Measurements from ENCODE around the gene RILPL1.
"Not testable (repeated sequence)": the region's sequence is repeated elsewhere in the genome, so short reads cannot be mapped to it uniquely, and the experiment has no call there.

The RILPL1 gene

GRCh38 chr12:123533672-123534643 lies at the start of gene RILPL1:
RILPL1 (minus strand) TSS chr12:123533719; CDS start chr12:123533482, 237 bp downstream.
- TF ChIP-seq CTCF (IDR thresholded peaks at IDR 0.05; ENCODE audit: borderline replicate concordance, insufficient read depth, low read depth, low read length), result peak; percentile 55; the same call in 1 of the 2 replicates
- peak within 1 kb of the TSS; percentile 63 for H3K4me3 ChIP-seq (ENCODE audit: low read depth, low read length)

GRCh38 chr12:123580772-123581171 lies 47.3 kb upstream of the RILPL1 start:
- TF ChIP-seq CTCF (IDR thresholded peaks at IDR 0.05; ENCODE audit: borderline replicate concordance, insufficient read depth, low read depth, low read length), result no peak
- no peak overlapping the region for H3K4me3 ChIP-seq (ENCODE audit: low read depth, low read length)

- not testable (repeated sequence) for H3K4me3 ChIP-seq (ENCODE audit: low read depth, low read length)
Measured at GRCh38 chr12:123578829-123579228, 45.3 kb upstream of the RILPL1 start.

- H3K4me3 ChIP-seq (ENCODE audit: low read depth, low read length), result no peak overlapping the region
- TF ChIP-seq CTCF (IDR thresholded peaks at IDR 0.05; ENCODE audit: borderline replicate concordance, insufficient read depth, low read depth, low read length), result no peak
Measured at GRCh38 chr12:123578243-123578642, 44.7 kb upstream of the RILPL1 start.

GRCh38 chr12:123576611-123577010 lies 43.1 kb upstream of the RILPL1 start:
- TF ChIP-seq CTCF (IDR thresholded peaks at IDR 0.05; ENCODE audit: borderline replicate concordance, insufficient read depth, low read depth, low read length), result no peak
- H3K4me3 ChIP-seq (ENCODE audit: low read depth, low read length), result no peak overlapping the region

- TF ChIP-seq CTCF (IDR thresholded peaks at IDR 0.05; ENCODE audit: borderline replicate concordance, insufficient read depth, low read depth, low read length), result no peak
- no peak overlapping the region for H3K4me3 ChIP-seq (ENCODE audit: low read depth, low read length)
Measured at GRCh38 chr12:123573870-123574269, 40.4 kb upstream of the RILPL1 start.

- H3K4me3 ChIP-seq (ENCODE audit: low read depth, low read length), result no peak overlapping the region
- TF ChIP-seq CTCF (IDR thresholded peaks at IDR 0.05; ENCODE audit: borderline replicate concordance, insufficient read depth, low read depth, low read length), result no peak
Measured at GRCh38 chr12:123572391-123572790, 38.9 kb upstream of the RILPL1 start.
